A549 treated with RU486 at 1 μM for 4 hours (cell line): ENCODE data around the gene RNF149. TPM values are rescaled to one million over a fixed set of nuclear protein-coding genes. Genes with fewer than 3 reads are reported as not detected.

Source experiments
- total RNA-seq: library from RNA; stranded (reverse); fragments of 200-300 nt; extraction: Qiagen RNA extraction; gene quantifications from 5 replicates; pipeline ENCODE4 v1.2.3, GENCODE V29; 2022; ENCODE audit warnings: low read depth

Gene RNF149, protein sequence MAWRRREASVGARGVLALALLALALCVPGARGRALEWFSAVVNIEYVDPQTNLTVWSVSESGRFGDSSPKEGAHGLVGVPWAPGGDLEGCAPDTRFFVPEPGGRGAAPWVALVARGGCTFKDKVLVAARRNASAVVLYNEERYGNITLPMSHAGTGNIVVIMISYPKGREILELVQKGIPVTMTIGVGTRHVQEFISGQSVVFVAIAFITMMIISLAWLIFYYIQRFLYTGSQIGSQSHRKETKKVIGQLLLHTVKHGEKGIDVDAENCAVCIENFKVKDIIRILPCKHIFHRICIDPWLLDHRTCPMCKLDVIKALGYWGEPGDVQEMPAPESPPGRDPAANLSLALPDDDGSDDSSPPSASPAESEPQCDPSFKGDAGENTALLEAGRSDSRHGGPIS
- total RNA-seq: 26.4 to 44.9 TPM (median 44.6 TPM) in 5 replicates

DNA sequence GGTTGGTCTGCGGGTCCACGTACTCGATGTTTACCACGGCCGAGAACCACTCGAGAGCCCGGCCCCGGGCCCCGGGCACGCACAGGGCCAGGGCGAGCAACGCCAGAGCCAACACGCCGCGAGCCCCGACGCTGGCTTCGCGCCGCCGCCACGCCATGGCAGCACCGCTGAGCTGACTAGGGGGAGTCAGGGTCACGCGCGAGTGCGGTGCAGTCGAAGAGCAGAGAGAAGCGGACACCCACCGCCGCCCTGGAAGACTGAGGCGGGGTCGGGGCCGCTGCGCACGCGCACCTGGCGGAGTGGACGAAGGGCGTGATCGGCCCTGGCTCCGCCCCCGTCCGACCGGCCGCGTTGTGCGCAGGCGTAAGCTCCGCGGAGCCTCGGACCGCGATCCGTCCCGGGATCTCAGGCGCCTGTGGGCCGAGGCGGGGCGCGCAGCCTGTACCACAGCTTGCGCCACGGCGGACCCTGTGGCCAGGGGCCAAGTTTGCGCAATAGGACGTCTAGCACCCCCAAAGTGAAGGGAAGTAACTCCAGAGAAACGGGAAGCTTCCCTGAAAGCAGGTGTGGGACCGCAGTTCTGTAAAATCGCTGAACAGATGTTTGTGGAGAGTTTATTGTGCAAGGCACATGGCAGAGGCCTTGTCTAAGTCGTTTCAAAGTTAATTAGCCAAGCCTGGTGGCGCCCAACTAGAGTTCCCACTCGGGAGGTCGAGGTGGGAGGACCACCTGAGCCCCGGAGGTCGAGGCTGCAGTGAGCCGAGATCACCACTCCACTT is at the start of gene RNF149:
Gene RNF149 (minus strand): TSS at position 270 of the 779 bp plus-strand sequence. CDS start 113 bp downstream, at position 157.

DNA sequence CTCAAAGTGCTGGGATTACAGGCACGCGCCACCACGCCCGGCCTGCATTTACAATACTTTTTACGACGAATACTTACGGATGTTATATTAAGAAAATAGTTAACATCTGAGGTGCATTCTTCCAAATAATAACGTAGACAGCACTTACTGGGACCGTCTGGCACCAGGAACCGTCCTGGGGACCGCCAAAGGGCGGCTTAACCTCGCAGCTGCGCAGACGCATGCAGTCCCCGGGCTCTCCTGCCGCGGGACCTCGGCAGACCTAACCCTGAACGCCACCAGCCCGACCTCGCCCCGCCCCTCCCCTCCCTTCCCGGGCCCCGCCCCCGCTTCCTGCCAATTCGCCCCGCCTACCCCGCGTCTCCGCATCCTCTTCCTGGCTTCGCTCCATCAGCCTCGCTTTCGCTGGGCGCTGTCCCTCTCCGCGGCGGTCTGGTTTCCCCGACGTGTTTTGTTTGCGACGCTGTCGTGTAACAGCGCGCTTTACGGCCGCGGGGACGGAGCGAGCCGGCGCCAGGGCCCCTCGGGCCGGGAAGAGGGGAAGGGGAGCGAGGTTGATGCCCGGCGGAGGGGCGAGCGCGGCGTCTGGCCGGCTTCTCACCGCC is 56.0 kb downstream of the RNF149 start, which contains the start of gene CNOT11:
Gene CNOT11 (plus strand): TSS at position 479 of the 605 bp plus-strand sequence. CDS start 79 bp downstream, at position 558.

Other genes with a start within 250 kb of the RNF149 start
- 39.5 to 53.8 TPM (median 50.6 TPM) in 5 replicates for gene TBC1D8, start 157.3 kb downstream of the RNF149 start, total RNA-seq
- 38.6 to 51.0 TPM (median 42.2 TPM) in 5 replicates for gene CNOT11, start 55.8 kb downstream of the RNF149 start, total RNA-seq
- gene CREG2, start 78.8 kb upstream of the RNF149 start, total RNA-seq: 5.5 to 10.0 TPM (median 8.8 TPM) in 5 replicates
- gene RFX8, start 166.4 kb upstream of the RNF149 start, total RNA-seq: not detected in 5 replicates